ENCODE measurements around the gene NKX1-1.

The NKX1-1 gene

DNA sequence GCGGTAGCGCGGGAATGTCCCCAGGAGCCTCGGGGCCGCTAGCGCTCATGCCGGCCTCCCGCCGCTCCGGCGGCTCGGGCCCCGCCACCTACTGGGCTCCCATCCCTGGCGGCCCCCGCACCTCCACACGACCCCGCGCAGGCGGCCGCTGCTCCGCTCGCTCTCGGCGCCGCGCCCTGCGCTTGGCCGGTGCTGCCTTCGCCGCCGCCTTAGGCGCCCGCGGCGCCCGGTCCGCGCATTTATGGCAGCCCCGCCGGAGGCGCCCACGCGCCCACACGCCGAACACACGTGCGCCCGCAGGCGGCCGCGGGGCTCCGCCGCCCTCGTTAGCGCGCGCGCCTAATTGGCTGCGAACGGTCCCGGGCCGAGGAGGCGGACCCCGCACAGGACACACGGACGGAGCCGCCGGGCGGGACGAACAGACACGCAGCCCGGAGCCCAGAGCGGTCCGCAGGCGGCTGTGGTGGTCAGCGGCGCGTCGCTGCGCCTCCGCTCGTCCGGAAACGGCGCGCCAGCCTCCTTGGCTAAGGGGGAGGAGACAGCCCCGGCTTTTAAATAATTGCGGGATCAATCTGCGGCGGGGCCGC, at the start of gene NKX1-1:
Gene NKX1-1 (minus strand): TSS at position 49 of the 587 bp plus-strand sequence. CDS start 0 bp downstream, at position 49.
- H3K4me3 ChIP-seq (ENCODE audit: low read depth, low read length): peak within 1 kb of the TSS; percentile 32
- no peaks in the 10 kb centered on the region for H3K4me1 ChIP-seq (ENCODE audit: control insufficient read depth, insufficient read depth, low read length)
- H3K27me3 ChIP-seq (ENCODE audit: control insufficient read depth, insufficient read depth, low read length): peaks cover 87% of the 10 kb centered on the region
- H3K9ac ChIP-seq (ENCODE audit: low read depth, low read length): no peak within 1 kb of the TSS
- no peaks in the 10 kb centered on the region for H3K36me3 ChIP-seq (ENCODE audit: control insufficient read depth, insufficient read depth, low read length)
- H3K9me3 ChIP-seq (ENCODE audit: control insufficient read depth, insufficient read depth, low read length): no peaks in the 10 kb centered on the region

DNA sequence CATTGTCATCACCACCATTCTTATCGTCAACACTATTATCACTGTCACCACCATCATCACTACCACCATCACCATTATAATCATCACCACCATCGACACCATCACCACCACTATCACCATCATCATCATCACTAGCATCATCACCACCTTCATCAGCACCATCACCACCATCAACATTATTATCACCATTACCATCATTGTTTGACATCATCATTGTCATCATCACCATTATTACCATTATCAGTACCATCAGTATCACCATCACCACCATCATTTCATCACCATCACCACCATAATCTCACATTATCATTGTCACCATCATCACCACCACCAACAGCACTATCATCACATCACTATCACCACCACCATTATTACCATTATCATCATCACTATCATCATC, 47.5 kb upstream of the NKX1-1 start:
- Histone ChIP-seq H3K9me3 (ENCODE audit: control insufficient read depth, insufficient read depth, low read length) (no peaks in the 10 kb centered on the region), H3K4me3 (ENCODE audit: low read depth, low read length) (no peak overlapping the region), H3K9ac (ENCODE audit: low read depth, low read length) (no peak overlapping the region), H3K36me3 (ENCODE audit: control insufficient read depth, insufficient read depth, low read length) (no peaks in the 10 kb centered on the region), H3K27me3 (ENCODE audit: control insufficient read depth, insufficient read depth, low read length) (peaks cover 11% of the 10 kb centered on the region), H3K4me1 (ENCODE audit: control insufficient read depth, insufficient read depth, low read length) (no peaks in the 10 kb centered on the region)

DNA sequence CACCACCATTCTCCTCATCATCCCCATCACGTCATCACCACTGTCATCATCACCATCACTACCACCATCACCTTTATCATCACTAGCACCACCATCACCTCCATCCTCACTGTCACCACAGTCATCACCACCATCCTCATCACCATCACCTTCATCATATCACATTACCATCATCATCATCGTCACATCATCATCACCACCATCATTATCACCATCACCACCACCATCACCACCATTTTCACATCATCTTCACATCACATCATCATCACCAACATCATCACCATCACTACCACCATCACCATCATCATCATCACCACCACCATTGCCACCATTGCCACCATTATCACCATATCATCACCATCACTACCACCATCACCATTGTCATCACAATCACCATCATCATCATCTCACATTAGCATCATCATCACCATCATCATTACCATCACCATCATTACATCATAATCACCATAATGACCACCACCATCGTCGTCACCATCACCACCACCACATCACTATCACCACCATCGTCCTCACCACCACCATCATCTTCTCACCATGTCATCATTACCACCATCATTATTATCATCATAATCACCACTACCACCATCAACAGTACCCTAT, 46.3 kb upstream of the NKX1-1 start:
- Histone ChIP-seq H3K9ac (ENCODE audit: low read depth, low read length) (no peak overlapping the region), H3K4me1 (ENCODE audit: control insufficient read depth, insufficient read depth, low read length) (no peaks in the 10 kb centered on the region), H3K27me3 (ENCODE audit: control insufficient read depth, insufficient read depth, low read length) (peaks cover 3% of the 10 kb centered on the region), H3K4me3 (ENCODE audit: low read depth, low read length) (no peak overlapping the region), H3K9me3 (ENCODE audit: control insufficient read depth, insufficient read depth, low read length) (no peaks in the 10 kb centered on the region), H3K36me3 (ENCODE audit: control insufficient read depth, insufficient read depth, low read length) (no peaks in the 10 kb centered on the region)

DNA sequence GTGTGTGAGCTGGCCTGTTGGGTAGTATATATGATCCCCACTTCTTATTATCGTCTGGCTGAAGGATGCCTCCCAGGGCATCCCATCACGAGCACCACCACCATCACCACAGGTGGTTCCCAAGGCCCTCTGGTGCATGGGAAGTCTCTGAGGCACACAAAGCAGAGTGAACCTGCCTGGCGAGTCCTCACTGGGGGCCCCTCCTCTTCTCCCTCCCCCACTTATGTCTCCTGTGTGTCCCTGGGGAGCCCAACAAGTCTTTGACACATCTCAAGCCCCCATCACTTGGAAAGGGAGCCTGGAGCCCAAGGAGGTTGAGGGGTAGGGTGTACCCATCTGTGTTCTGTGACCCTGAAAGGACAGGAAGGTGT, 45.5 kb upstream of the NKX1-1 start:
- no peak overlapping the region for H3K4me3 ChIP-seq (ENCODE audit: low read depth, low read length)

DNA sequence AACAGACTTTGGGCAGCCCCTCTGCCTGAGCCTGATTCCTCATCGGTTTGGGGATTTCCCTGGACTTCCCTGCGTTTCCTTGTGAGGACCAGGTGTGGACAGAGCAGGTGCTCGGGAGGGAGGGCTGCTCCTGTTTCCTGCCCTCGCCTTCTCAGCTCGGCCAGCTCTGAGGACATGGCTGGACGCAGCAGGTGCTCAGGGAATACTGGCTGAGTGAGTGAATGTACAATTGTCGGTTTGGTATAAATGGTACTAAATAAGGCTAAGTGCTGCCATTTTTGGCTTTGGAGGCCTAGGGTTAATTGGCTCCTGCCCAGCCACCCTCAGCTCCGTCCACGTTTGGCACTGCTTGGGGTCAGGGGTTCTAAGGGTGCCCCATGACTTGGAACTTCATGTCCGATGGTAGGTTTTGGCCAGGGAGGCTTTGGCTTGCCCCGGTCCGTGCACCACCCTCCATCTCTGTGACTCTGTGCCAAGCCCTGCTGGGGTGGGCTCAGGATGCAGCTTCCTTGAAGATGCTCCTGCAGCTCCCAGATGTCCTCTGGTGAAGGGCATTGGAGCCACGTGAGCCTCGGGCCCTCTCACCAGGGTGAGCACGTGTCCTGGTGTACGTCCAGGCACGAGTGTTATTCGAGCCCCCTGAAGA, 45.0 kb upstream of the NKX1-1 start:
- H3K4me1 ChIP-seq (ENCODE audit: control insufficient read depth, insufficient read depth, low read length): no peaks in the 10 kb centered on the region
- H3K36me3 ChIP-seq (ENCODE audit: control insufficient read depth, insufficient read depth, low read length): no peaks in the 10 kb centered on the region
- H3K9ac ChIP-seq (ENCODE audit: low read depth, low read length): no peak overlapping the region
- no peak overlapping the region for H3K4me3 ChIP-seq (ENCODE audit: low read depth, low read length)
- no peaks in the 10 kb centered on the region for H3K9me3 ChIP-seq (ENCODE audit: control insufficient read depth, insufficient read depth, low read length)
- no peaks in the 10 kb centered on the region for H3K27me3 ChIP-seq (ENCODE audit: control insufficient read depth, insufficient read depth, low read length)

More for the DNA sequence above, 45.5 kb upstream of the NKX1-1 start:
- Histone ChIP-seq H3K4me1 (ENCODE audit: control insufficient read depth, insufficient read depth, low read length) (no peaks in the 10 kb centered on the region), H3K9ac (ENCODE audit: low read depth, low read length) (no peak overlapping the region), H3K9me3 (ENCODE audit: control insufficient read depth, insufficient read depth, low read length) (no peaks in the 10 kb centered on the region), H3K36me3 (ENCODE audit: control insufficient read depth, insufficient read depth, low read length) (no peaks in the 10 kb centered on the region), H3K27me3 (ENCODE audit: control insufficient read depth, insufficient read depth, low read length) (no peaks in the 10 kb centered on the region)

DNA sequence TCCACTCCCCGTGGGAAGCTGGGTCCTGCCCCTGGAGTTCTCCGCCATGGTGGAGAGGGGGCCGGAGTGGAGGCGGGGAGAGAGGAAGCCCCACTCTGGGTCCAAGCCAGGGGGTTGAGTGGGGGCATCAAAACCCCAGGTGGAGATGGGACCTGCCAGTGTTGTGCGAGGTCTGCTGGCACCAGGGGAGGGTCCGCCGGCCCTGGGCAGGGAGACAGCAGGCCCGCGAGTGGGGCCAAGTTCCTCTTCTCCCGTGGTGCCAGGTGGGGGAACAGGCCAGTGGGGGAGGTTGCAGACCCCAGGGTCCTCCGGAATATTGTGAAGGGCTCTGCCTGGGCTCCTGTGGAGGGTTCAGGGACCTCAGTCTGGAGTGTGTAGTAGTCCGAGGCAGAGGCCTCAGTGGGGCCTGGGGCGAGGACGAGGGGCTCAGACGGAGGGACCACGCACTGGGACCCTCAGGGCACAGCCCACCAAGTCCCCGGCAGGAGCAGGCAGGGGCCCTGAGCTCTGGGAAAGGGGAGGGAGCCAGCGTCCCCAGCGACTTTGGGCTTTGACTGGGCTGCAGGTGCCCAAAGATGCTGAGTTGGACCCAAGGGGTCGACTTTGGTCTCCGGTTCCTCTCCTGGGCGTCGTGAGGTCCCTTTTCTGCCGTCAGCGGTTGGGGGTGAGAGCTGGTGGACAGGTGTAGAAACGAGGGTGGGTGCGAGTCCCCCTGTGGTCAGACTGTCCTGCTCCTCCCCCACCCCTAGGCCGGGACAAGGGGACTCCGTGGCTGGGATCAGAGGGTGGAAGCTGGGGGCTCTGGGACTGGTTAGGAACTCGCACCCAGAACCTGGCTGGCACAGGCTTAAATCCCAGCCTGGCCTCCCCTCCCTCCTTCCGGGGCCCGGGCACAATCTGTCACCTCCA, 43.8 kb upstream of the NKX1-1 start:
- H3K27me3 ChIP-seq (ENCODE audit: control insufficient read depth, insufficient read depth, low read length): no peaks in the 10 kb centered on the region

DNA sequence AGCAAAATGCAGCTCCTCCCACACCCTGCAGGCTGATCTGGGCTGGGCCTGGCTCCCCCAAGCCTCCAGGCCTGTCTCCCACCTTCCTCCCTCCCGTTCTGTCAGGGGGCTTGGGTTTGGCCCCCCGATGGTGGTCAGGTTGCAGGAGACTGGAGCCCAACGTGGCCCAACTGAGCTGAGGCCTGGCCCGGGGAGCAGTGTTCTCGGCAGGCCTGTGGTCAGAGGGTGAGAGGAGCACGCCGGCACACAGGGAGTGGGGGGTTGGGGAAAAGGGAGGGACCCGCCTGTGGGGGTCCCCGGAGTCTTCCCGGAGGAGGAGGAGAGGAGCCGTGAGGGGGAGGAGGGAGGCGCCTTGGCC, 43.2 kb upstream of the NKX1-1 start:
- Histone ChIP-seq H3K4me1 (ENCODE audit: control insufficient read depth, insufficient read depth, low read length) (no peaks in the 10 kb centered on the region), H3K27me3 (ENCODE audit: control insufficient read depth, insufficient read depth, low read length) (no peaks in the 10 kb centered on the region), H3K9ac (ENCODE audit: low read depth, low read length) (no peak overlapping the region), H3K36me3 (ENCODE audit: control insufficient read depth, insufficient read depth, low read length) (no peaks in the 10 kb centered on the region), H3K9me3 (ENCODE audit: control insufficient read depth, insufficient read depth, low read length) (no peaks in the 10 kb centered on the region), H3K4me3 (ENCODE audit: low read depth, low read length) (no peak overlapping the region)

More for the DNA sequence above, 43.8 kb upstream of the NKX1-1 start:
- Histone ChIP-seq H3K4me3 (ENCODE audit: low read depth, low read length) (no peak overlapping the region), H3K4me1 (ENCODE audit: control insufficient read depth, insufficient read depth, low read length) (no peaks in the 10 kb centered on the region), H3K9me3 (ENCODE audit: control insufficient read depth, insufficient read depth, low read length) (no peaks in the 10 kb centered on the region), H3K36me3 (ENCODE audit: control insufficient read depth, insufficient read depth, low read length) (no peaks in the 10 kb centered on the region), H3K9ac (ENCODE audit: low read depth, low read length) (no peak overlapping the region)

DNA sequence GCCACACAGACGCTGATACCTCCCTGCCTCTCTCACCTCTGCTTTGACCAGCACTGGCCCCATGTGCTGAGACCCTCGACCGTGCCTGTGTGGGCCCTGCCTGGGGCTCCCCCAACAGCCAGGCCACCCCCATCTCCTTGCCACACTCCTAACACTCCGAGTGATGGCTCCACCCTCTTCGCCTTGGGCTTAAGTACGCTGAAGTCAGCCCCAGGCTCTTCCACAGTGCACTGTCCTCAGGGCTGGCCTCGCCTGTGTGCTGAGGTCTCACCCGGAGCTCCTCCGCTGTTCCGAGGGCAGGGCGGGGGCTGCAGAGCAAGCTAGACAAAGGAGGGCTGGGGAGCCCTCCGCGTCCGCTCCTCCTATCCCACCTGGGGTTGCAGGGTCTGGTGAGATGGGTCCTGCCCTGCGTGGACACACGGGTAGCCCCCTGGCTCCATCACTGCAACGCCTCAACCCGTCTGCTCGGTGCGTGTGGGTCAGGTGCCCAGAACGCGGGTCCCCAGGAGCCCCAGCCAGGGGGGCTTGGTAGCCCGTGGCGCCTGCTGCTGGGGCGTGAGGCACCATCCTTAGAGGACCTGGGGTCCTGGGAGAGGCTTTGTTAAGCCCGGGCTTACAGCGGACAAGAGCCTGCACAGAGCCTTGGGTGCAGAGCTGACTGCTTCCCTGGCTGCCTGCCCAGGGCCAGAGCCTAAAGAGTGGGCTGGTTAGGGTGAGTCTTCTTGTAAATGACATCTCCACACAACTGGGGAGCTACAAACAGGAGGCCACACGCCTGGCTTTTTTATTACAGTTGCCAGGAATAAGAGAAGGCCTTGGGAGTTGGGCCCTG, 42.6 kb upstream of the NKX1-1 start:
- no peaks in the 10 kb centered on the region for H3K36me3 ChIP-seq (ENCODE audit: control insufficient read depth, insufficient read depth, low read length)
- no peak overlapping the region for H3K4me3 ChIP-seq (ENCODE audit: low read depth, low read length)
- H3K27me3 ChIP-seq (ENCODE audit: control insufficient read depth, insufficient read depth, low read length): no peaks in the 10 kb centered on the region

DNA sequence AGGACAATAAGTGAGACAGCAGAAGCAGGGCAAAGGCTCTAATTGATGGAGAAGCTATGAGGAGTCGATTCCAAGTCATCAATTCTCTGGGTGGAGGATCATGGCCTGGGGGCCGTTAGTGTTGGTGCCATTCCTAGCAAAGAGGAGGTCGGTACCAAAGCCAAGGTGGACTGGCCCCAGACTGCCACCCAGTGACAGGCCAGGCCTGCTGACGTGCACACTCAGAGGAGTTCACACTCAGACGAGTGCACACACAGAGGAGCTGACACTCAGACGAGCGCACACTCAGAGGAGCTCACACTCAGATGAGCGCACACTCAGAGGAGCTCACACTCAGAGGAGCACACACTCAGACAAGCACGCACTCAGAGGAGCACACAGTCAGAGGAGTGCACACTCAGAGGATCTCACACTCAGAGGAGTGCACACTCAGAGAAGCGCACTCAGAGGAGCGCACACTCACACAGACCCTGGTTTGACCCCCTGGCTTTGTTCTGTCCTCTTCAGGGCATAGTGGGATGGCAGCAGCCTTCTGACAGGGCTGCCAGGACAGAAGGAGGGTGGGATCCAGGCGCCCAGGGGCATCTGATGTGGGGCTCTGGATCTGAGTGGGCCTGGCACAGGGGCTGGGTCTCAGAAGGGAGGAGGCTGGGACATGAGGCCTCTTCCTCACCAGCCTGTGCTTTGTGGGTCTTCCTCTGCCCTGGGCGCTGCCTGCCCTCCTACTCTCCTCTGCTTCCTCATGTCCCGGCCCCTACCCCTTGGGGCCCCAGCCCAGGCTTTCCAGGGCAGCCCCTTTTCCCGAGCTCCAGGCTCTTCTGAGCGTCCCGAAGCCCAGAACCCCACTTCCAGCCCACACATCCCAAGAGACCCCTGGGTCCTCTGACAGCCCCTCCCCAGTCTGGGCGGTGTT, 41.7 kb upstream of the NKX1-1 start:
- H3K4me3 ChIP-seq (ENCODE audit: low read depth, low read length): no peak overlapping the region
- no peaks in the 10 kb centered on the region for H3K36me3 ChIP-seq (ENCODE audit: control insufficient read depth, insufficient read depth, low read length)
- H3K9me3 ChIP-seq (ENCODE audit: control insufficient read depth, insufficient read depth, low read length): no peaks in the 10 kb centered on the region
- H3K27me3 ChIP-seq (ENCODE audit: control insufficient read depth, insufficient read depth, low read length): no peaks in the 10 kb centered on the region
- H3K4me1 ChIP-seq (ENCODE audit: control insufficient read depth, insufficient read depth, low read length): no peaks in the 10 kb centered on the region
- no peak overlapping the region for H3K9ac ChIP-seq (ENCODE audit: low read depth, low read length)

More for the DNA sequence above, 42.6 kb upstream of the NKX1-1 start:
- H3K9ac ChIP-seq (ENCODE audit: low read depth, low read length): no peak overlapping the region
- H3K9me3 ChIP-seq (ENCODE audit: control insufficient read depth, insufficient read depth, low read length): no peaks in the 10 kb centered on the region
- no peaks in the 10 kb centered on the region for H3K4me1 ChIP-seq (ENCODE audit: control insufficient read depth, insufficient read depth, low read length)

DNA sequence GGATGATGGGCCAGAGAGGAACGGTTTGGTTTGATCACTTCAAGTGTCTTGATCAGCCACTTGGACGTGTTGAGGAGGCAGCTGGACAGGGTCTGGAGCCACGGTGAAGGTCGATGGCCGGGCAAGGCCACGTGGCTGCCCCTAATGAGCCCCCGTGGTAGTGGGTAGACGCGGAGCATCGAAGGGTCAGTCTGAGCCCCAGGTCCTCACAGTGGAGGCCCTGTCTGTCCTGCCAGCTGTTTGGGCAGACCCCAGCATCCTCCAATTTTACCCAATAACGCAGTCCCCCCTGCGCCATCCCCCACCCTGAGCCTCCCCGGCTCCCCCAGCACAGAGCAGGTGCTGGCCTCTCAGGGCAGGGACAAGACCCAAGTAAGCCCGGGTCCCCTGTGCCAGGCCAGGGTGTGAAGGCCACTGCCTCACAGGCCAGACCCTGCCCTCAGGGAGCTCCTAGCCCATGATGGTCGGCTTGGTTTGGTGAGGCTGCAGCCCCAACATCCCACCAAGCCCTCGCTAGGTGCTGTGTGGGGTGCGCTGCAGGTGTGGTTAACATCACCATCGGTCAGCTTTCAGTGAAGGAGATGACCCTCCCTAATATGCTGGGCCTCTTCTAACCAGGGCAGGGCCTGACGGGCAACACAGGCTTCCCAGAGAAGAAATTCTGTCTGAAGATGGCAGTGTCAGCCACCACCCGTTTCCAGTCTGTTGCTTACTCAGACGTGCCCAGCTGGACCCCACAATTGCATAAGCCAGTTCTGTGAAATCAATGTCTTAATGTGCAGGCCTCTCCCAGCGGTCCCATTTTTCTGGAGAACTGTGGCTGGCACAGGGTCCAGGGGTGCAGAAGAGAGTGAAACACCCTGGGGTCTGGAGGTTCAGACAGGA, 40.5 kb upstream of the NKX1-1 start:
- Histone ChIP-seq H3K4me1 (ENCODE audit: control insufficient read depth, insufficient read depth, low read length) (no peaks in the 10 kb centered on the region), H3K36me3 (ENCODE audit: control insufficient read depth, insufficient read depth, low read length) (no peaks in the 10 kb centered on the region), H3K9ac (ENCODE audit: low read depth, low read length) (no peak overlapping the region), H3K27me3 (ENCODE audit: control insufficient read depth, insufficient read depth, low read length) (no peaks in the 10 kb centered on the region), H3K4me3 (ENCODE audit: low read depth, low read length) (no peak overlapping the region), H3K9me3 (ENCODE audit: control insufficient read depth, insufficient read depth, low read length) (no peaks in the 10 kb centered on the region)
